T-helper 2 cell treated with Interferon-gamma antibody and Interleukin-4, amounts not matched to agents 100 ng/mL and 5 ng/mL, for 36 hours (primary cell): Measurements from ENCODE around the gene FOXP1. TPM values are rescaled to one million over a fixed set of nuclear protein-coding genes. Genes with fewer than 3 reads are reported as not detected.

Experiments used
- intact Hi-C: fragments of 100-400 bp; cut with micrococcal nuclease; formaldehyde crosslinking; loops from one replicate; pipeline ENCODE4 v1.15.1; 2023
- total RNA-seq: library from RNA; stranded (reverse); gene quantifications from 2 replicates; pipeline ENCODE4 v1.2.3, GENCODE V29; 2022

The FOXP1 gene
- total RNA-seq, 1 donor from 2014 or later, result 113 TPM

DNA sequence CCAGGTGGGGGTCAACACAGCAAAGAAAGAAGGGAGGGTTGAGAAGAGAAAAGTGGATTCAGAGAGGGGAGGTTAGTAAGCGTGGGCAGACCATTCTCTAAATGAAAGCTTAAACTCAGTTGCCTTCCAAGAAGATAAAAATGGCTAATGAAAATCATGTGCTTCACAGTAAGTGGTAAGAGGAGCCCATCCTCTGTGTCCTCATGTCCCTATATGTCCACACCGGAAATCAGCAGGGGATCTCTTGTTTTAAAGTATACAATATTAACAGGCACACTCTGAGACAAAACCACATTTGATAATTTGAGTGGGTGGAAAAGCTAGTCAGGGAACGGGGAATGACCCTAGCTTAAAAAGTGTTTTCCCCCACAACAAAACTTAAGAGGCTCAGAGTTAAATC is 4.4 kb upstream of the FOXP1 start:
- intact Hi-C loops, result loop anchor here (5.0 to 10.0 kb wide), 3 partner anchors 97 to 1056 kb away; no protein-coding TSS in a partner anchor

DNA sequence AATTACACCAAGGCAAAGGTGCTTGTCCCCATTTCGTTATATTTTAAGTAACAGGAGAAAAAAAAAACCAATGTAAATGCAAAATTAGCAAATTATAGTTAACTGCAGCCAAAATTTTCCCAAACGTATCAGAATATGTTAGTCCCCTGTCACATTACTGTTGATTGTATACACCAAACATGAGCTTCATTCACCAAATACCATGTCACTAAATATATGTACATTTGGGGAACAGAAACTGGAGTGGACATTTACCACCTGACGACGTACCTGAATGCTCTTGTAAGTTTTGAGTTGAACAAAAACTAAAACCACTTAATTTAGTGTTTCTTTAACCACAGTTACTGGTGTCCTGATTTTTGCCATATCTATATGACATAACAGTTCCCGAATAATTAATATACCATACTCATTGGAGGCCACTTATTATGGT is 3.3 kb upstream of the FOXP1 start:
- intact Hi-C loops, result loop anchor here (1.0 to 10.0 kb wide), 4 partner anchors 98 to 1055 kb away; no protein-coding TSS in a partner anchor

DNA sequence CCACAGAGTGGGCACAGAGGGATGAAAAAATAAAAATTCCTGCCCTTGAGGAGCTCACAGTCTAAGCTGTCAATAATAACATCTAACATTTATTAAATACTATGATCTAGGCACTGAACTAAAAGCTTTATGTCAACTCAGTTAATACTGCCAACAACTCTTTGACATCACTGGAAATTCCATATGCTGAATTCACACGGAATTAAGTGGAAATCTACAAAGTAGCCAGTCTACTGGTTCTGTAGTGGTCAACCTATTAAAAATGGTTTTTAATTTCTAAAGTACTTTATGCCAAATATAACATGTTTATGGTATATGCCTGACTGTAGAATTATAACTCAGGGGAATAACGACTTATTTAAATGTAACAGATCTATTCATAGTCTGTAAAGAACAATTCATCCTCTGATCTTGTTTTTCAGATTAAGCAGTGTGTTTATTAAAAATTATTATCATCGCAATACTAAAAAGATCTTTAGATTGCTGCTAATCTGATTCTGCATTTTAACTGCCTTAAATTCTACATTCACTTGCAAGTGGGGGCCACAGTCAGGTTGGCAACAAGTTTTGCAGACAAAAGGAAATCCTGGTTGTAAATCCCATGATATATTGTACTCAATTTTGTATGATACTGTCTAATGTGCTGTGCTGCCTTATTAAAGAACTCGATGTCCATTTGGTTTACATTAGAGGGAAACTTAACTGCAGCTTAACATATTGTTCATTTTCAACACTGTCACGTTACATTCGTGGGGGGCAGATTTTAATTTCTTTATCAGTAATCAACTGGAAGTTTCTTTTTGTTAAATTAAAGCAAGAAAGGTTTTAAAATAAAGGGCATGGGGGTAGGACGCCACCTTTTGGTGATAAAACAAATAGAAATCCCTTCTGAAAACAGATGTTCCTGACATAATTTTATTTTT is 2.6 kb upstream of the FOXP1 start:
- intact Hi-C loops, result loop anchor here (1.0 to 10.0 kb wide), 8 partner anchors 99 to 1054 kb away; no protein-coding TSS in a partner anchor

DNA sequence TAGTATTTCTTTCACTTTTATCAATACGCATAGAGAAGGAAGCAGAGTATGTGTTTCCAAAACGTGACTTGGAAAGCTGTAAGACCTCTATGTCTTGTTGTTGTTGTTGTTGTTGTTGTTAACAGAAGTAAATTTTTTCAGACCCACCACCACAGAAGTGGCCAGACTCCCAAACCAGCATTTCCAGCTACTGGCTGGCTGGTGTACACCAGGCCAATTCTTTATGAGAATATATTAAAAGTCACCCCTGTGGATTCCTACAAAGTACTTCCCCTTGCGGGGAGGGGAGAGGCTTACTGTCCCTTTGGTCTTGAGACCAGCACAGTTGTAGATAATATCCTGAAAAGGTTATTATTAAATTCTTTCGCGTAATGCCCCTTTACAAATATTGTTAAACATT is 1.6 kb upstream of the FOXP1 start:
- intact Hi-C loops, result loop anchor here (2.0 to 10.0 kb wide), 7 partner anchors 100 to 1053 kb away; no protein-coding TSS in a partner anchor

DNA sequence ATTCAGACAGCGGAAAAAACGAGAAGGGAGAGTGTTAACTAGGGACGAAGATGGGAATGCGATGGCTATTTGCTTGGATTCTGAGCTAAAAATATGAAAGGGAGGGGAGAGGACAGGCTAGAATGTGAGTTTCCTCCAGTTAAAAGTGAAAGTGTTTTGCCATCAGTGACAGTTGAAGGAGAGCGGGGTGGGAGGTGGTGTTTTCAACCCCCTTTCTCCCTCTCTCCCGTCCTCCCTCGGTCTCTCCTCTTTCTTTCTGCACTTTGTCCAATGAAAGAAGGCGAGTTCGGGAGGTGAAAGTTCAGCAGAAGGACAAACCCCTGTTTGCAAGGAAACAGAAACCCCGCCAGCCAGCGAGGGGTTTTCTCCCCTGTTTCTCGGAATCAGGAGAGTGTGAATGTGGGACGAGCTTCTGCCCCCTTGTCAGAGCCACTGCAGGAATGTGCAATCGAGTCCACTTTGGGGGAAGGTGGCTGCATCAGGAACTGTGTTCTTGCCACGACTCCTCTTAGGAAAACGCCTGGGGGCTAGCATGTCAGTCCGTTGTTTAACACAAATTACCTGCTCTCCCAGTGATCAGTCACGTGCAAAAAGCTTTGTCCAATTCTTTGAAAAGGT is 975 bp upstream of the FOXP1 start:
- intact Hi-C loops, result loop anchor here (1.0 to 10.0 kb wide), 9 partner anchors 92 to 1052 kb away; no protein-coding TSS in a partner anchor

DNA sequence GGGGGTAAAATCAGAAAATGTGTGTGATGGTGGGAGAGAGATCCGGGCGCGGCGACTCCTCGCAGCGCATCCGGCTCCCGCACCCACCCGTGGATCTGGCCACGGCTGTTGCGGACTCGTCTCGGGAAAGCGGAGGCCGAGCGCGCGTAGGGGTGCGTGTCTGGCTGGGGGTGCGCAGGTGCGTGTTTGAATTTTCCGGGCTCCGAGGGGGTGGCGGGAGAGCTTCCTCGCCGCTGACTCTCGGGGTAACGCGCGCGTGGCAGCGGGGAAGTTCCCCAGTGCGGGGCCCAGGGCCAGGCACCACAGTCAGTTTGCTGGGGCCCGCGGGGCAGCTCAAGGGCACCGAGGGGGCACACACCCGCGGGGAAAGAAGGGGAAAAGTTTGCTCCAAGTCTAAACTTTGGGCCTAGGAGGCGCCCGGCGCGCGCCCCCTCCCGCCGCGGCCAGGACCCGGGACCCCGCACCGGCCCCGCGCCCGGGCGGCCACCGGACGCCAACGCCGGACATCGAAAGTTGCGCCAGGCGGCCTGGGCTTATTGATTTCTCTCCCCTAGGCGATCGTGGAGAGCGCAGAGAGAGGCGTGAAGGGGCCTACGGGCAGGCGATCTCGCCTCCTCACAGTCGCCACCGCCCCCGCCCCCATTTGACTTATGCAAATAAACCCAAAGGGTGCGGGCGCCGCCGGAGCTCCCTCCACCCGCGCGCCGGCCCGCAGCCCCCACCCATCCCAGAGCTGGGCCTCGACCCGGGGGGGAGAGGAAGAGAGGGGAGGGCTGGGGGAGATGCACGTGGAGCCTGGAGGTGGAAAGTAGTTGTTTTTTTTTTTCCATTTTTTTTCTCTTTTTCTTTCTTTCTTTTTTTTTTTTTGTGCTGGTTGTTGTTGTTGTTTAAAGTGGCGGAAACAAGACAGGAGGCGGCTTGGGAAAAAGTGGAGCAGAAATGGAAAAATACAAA is 639 bp downstream of the FOXP1 start:
- intact Hi-C loops, result loop anchor here (1.0 to 10.0 kb wide), 7 partner anchors 91 to 453 kb away; no protein-coding TSS in a partner anchor

DNA sequence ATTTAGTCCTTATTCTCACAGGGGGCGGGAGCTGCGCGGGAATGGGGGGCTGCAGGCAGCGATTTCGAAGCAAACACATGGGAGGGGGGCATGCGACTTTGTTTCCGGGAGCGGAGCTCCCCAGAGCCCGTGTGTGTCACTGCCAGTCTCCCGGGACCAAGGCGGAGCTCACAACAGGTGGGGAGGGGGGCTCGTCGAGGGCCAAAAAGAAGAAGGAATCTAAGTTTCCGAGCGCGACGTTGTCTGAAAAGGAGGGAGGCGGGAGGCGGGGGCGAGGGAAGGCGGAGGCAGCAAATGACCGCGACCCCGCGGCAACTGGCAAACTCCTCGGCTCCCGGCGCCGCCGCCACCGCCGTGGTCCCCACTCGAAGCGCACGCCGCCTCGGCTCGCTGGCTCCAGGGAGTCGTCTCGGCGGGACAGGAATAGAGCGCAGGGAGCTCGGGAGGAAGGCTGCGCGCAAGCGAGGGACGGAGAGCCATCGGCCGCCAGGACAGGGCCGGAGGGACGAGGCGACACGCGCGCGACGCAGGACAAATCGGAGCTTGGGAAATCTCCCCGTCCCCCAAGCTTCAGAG is 1.4 kb downstream of the FOXP1 start:
- intact Hi-C loops, result loop anchor here (2.0 to 10.0 kb wide), 4 partner anchors 90 to 277 kb away; no protein-coding TSS in a partner anchor

DNA sequence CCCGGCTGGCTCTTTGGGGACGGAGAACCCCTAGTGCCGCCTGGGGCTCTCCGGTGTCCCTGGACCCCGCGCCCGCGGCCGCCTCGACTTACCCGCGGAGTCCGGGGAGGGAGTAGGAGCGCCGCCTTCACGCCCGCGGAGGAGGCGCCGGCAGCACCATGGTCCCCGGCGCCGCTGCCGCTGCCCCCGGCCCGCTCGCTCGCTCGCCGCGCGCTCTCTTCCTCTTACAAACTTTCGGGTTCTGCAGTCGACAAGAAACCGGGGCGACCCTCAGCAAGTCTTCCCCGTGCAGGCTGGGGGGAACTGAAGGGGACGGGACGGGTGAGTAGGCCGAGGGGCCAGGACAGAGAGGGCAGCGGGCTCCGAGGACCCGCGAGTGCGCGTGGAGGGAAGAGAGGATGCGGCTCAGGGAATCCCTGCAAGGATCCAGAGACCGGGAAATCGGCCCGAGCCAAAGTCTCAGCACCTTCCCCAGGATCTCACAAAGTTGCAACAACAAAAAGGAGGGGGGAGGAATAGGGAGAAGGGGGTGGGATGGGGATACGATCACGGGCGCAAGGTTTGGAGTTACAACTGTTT is 2.0 kb downstream of the FOXP1 start:
- intact Hi-C loops, result loop anchor here (2.0 to 10.0 kb wide), 4 partner anchors 89 to 277 kb away; no protein-coding TSS in a partner anchor

DNA sequence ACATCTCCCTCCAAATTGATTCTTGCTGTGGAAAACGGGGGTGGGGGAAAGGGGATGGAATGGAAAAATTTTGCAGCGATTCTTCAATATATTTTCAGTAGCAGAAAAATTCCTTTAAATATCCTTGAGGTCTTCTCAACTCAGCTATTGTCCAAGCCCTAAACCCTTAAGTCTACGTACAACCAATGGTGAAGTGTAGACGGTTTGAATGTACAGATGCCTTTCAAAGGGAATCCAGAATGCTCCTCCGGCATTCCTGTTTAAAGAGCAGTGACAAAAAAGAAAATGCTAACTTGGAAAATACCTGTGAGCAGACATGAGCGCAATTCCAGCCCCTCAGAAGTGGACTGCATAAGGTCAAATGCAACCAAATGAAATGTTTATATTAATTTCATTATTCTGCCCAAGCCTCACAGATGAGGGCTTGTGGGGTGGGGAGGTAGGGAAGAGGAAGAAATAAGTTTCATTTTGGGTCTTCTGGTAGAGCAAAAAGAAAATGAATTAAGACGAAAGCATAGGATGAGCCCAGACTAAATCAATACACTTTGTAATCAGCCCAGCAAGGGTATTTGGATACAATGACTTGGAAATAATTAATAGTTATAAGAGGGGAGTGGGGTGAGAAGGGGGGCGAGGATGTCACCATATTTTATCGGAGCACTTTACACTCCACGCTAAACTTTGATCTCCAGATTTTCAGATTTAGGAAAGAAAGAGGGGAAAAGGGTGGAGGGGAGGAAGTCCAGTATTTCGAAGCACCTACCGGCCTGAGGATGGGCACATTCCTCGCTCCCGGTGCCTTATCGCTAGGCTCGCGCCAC is 2.7 kb downstream of the FOXP1 start:
- intact Hi-C loops, result loop anchor here (5.0 to 10.0 kb wide), 3 partner anchors 89 to 186 kb away; no protein-coding TSS in a partner anchor

DNA sequence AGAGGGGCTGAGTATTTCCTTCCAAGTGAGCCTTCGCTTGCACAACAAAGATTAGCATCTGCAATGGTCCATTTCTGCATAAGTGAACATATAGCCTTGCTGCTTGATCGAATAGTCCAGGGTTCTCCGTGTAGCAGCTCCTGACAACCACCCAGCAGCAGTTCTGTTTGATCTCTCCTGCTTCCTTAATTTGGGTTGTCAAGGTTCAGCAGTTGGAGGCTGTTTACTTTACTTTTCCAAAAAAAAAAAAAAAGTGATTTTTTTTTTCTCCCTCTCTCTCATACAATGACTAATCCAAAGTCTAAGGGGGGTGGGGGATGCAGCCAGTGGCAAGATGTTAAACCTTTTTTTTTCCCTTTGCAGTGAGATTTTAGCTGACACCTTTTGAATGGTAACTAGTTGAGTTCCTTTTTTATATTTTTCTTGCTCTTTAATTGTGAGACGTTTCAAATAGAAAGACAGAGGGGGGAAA is 3.6 kb downstream of the FOXP1 start:
- intact Hi-C loops, result loop anchor here (5.0 to 10.0 kb wide), 3 partner anchors 88 to 185 kb away; no protein-coding TSS in a partner anchor

DNA sequence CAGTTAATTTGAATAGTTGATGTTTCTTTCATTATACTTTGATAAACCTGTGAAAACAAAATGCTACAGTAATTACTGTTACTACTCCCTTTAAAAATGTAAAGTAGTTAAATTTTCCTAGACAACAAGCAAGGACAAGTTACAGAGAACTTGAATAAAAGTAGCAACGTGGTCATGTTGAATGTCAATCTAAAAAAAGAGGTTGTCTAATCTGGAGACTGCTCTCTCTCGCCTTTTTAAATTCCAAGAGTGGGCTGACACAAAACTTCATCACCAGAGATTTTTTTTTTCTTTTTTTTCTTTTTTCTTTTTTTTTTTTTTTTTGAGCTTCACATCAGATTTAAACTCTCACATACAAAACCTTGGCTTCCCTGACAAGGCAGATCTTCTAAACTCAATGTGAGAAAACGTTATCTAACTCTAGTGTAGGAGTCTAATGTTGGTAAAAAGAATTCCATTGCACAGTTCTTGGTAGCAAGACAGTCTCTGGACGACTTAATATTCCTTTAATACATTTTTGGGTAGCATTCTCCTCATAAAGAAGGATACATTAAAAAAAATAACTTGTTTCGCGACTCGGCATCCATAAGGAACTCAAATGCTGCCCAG is 4.1 kb downstream of the FOXP1 start:
- intact Hi-C loops, result no loop called here

DNA sequence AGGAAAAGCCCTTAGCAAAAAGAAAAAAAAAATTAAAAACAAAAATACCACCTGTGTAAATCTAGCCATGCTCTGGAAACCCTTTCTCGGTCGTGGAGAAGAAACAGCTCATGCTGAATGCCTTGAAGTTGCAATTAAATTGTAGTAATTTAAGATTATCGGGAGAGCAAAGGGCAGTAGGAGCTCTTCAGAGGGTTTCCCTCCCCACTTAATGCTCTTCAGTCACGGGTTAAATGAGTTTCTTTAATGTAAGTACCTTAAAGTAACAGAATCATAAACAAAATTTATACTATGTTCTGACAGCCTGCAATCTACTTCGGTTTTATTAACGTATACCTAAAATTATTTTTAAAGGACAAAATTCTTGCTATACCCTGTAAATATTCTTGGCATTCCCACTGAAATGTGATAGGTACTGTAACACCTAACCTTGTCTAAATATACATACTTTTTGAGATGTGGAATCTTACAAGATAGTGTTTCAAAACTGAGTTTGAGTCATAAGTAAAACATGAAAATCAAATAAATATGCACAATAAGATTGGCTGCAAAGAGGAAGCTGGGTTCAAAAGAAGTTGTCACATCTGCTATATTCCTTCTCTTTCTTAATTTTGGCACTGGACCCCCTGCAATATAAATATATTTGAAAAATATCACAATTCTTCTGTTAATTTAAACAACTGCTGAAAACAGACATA is 5.3 kb downstream of the FOXP1 start:
- intact Hi-C loops, result no loop called here

DNA sequence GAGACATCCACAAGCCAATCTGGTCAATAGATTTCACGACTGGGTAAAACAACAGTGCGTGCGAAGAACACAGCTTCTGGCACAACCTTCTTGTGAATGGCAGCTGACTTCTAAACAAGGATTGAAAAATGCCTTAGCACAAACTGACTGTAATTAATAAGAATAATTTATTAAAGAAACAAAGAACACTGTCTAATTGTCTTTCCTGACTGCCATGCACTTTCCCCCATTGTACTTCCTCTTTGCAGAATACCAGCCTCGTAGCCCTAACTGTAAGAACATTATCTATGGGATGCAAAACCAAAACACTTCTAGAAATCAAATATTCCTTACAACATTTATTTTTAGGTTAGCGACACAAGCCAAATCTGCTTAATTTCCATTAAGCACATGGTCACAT is 6.5 kb downstream of the FOXP1 start:
- intact Hi-C loops, result no loop called here

DNA sequence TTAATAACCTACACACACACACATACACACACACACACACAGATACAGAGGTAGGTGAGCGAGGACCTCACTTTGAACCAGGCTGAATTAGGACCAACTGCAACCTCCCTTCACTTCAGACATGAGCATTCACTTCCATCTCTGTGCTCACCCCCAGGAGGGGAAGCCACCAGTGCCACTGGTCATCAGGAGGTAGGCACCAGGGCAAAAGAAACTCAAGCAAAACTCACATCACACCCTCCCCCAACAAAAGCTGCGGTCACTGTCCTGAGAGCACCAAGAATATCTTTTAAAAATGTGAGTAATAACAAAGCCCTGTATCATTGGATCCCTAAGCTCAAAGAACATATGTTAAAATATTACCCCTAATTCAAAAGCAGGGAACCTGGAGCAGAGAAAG is 8.1 kb downstream of the FOXP1 start:
- intact Hi-C loops, result no loop called here

DNA sequence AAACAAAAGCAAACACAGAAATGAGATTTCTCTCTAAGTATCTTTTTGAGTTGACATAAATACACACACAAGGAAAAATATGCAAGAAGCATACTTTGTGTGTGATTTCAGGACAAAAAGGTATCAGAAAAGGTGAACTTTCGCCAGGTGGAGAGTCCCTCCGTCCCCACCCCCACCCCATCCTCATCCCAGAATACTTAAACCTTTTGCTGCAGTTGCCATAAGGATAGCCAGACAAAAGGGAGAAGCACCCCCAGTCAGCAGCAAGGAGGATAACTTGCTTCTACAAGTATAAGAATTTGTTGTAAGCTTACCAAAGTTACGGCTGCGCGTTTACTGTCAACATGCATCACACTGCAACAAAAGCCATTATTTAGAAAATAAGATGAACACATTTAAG is 10.3 kb downstream of the FOXP1 start:
- intact Hi-C loops, result no loop called here

DNA sequence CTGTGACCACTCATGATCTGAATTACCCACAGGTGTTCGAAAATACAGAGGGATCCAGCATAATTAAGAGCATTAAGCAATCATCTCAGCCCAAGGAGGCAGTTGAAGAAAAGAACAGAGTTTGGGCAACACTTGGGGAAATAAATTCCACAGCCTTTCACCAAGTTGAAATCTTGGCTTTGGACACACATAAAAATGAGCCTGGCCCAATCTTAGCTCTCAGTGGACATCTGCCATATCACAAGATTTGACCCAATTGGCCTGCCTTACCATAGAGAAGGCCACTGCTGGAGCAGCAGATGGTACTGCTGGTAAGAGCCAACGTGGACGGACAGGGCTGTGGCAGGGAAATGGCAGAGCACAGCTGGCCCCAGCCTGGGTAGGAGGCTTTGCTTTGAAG is 13.0 kb downstream of the FOXP1 start:
- intact Hi-C loops, result no loop called here

DNA sequence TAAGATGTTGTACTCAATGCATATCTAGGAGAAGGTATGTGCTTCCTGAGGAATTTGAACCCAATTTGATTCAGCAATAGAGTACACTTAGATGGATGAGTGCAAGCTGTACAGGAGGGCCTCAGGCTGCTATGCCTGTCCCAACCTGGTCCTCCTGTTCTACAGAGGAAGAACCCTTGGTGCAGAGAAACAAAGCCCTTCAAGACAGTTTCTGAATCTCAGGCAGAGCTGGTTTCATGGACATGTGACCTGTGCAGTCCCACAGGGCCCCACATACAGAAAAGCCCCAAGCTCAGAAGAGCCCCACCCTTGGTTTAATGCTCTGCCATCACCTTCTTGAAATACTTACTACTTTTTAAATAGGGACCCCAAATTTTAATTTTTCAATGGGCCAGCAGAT is 15.3 kb downstream of the FOXP1 start:
- intact Hi-C loops, result no loop called here

DNA sequence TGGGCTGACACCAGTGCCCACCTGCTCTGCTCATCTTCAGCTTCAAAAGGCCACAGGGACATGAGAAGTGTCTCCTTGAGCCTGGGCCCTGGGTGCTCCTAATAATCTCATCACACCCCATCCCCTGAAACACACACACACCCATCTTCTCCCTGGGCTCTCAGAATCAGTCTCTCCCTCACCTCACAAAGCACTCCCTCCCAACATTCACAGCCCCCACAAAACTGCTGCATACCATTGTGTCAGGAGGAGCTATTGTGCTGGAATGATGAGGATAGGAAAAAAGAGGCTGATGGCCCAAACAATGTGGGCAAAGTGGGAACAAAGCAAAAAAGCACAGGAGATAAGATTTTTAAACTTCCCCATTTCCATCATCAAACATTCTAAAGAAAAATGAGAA is 16.8 kb downstream of the FOXP1 start:
- intact Hi-C loops, result no loop called here
